GM18870 (cell line): ENCODE data around the gene FOXP2.
"Not testable (repeated sequence)": the region's sequence is repeated elsewhere in the genome, so short reads cannot be mapped to it uniquely, and the experiment has no call there.

Source experiments
- ATAC-seq: cut with Tn5 transposase; IDR thresholded peaks from one replicate; pipeline ENCODE4 v1.9.1; 2021; ENCODE audit warnings: moderate library complexity; ENCODE audit not compliant: unreplicated experiment

FOXP2 gene

DNA sequence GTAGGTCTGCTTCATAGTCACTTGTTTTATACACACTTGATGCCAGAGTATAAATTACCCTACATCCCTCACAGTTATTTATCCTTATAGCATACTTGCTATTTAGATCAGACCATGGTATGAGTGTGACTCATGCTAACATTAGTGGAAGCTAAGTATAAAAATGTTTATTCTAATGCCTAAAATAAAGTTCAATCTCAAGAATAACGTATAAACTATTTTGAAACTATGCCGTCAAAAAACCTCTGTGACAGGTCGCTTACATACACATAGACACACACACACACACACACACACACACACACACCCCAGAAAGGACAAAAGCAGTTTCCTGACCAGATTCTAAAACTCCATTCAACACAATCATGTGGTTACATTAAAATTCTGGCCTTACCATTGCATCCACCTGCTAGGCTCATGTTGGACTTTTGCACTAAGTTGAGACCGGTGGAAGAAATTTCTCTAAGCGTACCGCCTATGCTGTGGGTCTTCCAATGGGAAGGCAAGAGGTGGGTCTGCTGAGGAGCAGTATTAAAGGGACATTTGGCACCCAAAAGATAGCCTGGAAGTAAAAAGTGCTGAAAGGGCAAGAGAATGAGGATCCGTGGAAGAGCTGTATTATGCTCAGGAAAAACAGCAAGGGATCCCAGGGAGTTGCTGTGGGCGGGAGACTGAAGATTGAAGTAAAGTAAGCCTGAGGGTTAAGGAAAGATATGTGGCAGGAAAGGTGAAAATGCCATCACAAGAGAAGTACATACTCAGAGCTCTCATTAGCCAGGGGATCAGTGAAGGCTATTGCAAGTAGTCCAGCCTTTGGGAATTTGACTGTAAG is 5.0 kb downstream of the FOXP2 start:
- ATAC-seq, result no peak

DNA sequence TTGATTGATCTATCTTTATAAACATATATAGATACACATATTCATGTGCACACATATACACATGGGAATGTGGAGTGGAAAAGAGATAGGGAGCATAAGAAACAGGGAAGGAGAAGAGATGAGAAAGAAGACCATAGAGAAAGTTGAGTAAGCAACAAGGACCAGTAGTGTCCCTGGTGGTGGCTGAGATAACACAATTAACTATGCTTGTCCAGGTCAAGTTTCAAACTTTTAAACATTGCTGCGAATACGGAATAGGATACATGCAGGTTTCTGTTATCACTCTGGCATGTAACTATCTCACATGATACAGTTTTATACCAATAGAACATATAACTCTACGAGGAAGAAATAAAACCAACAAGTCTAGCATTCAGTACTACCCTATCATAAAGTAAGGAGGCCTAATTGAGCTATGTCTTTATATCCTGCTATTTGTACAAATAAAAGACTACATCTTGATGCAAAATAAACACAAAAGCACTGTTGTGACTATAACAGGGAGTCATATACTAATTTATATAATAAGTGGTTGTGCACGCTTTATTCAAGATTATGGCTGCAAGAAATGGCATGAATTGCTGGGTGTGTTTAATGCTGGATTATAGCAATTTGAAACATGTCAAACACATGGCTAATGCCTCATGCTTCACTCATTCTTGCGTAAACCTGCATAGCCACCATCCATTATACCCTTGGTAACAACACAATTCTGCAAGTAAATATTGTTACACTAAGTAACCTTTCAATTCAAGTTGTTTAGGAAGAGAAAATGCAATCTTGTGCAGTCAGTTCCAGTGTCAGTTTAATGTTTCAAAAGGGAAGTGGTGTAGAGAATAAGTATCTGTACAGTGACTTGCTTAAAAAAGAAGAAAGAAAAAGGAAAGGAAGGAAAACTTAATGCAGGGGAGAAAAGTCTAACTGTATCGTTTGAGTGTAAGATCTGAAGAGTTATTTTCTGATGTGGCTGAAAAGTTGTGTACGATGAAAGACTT is 8.2 kb downstream of the FOXP2 start:
- ATAC-seq, result no peak

DNA sequence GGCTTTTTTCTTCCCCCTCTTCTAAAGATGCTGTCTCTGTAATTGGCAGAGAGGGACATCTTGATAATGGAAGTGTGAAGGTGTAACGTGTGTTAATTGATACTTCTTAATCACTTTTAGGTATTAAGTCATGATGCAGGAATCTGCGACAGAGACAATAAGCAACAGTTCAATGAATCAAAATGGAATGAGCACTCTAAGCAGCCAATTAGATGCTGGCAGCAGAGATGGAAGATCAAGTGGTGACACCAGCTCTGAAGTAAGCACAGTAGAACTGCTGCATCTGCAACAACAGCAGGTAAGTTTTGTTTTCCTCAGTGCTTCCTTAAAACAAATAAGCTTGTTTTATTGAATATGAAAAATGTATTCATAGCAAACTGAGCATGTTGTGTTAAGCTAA is 11.8 kb downstream of the FOXP2 start:
- no peak for ATAC-seq

DNA sequence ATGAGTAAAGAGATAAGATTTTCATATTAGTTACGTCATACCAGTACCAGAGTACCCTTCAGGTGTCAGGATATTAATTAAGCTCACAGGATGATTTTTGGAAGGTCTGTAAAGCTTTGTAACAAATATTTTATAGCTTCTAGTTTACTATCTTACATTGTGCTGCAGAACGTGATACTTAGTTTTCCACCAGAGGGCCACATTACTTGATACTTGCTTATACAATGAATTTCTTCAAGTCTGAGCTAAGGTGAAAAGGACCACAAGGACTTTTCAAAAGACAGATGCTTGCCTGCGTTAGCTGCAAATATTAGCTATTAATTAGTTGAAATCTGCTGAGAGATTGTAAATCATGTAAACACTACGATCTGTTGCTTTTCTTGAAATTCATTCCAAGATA is 12.2 kb downstream of the FOXP2 start:
- ATAC-seq, result no peak

DNA sequence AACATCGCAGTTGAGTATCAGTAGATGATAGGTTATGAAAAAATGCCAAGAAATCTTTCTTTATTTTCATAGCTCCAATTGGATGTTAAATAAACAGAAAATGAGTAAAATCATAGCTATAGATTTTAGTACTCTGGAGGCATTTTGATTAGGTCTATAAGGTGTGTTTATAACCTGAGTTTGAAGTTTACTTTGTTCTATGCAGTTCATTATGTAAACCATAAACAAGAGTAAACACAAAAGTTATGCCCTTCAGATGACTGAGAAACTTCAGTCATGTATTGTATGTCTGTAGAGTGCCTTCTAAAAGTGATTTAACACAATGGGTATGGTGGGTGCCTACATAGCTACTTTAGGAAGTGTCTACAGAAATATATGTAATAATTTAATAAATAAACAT is 13.6 kb downstream of the FOXP2 start:
- ATAC-seq, result no peak

DNA sequence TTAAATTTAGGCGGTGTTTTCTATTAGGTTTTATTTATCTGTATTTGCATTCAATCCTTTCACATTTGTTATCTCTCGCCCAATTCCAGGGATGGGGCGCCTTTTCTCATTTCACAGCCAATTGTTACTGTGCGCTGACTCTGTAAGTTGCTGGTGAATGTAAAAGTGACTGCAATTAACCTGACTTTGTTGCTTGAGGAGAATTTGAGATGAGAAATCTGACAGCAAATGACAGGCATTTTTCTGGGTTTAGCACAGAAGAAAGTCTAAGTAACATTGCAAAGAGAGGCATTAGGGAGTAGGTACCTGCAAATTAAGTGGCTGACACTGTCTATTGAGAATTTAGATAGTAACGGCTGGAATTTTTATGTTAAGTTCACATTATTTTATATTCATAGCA is 16.6 kb downstream of the FOXP2 start:
- ATAC-seq, result no peak

DNA sequence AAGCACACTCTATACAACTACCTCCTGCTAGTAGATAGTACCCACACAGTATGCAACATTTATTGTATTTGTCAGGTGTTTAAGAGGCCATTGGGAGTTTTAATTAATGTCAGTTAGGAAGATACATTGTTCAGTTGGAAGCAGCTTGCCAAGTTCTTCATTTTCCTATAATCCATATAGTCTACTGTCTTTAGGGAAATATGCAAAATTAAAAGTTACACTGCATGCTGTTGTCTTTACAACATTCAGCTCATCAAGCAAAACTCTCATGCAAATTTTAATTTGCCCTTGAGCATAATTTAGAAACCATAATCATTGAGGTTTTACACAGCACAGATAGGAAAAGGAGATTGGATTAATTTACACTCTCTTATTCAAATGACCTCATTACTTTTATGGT is 17.4 kb downstream of the FOXP2 start:
- ATAC-seq, result no peak

DNA sequence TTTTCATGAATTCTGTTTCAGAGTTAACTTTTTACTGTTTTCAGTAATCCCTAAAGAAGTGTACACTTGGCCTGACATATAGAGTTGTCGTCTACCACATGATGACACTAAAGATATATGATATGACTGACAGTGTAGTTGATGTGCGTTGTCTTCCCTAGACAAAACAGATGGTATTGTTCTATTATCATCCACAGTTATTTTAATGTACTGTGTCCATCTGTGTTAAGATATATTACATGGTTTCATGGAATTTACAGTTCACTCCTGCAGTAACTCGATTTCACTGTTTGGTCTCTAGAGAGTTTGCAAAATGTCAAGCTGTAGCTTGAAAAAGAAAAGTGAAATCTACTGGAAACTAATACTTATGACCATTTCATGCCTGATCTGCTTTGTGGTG is 18.1 kb downstream of the FOXP2 start:
- no peak for ATAC-seq

DNA sequence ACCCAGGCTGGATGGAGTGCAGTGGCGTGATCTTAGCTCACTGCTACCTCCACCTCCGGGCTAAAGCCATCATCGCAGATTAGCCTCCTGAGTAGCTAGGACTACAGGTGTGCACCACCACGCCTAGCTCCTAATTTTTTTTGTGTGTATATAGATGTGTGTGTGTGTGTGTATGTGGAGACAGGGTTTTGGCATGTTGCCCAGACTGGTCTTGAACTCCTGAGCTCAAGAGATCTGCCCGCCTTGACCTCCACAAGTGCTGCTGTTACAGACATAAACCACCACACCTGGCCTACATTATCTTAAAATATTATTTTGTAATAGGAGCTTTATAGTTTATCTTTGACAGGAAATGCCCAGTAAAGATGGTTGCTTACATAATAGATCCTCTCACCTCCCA is 25.0 kb downstream of the FOXP2 start:
- no peak for ATAC-seq

DNA sequence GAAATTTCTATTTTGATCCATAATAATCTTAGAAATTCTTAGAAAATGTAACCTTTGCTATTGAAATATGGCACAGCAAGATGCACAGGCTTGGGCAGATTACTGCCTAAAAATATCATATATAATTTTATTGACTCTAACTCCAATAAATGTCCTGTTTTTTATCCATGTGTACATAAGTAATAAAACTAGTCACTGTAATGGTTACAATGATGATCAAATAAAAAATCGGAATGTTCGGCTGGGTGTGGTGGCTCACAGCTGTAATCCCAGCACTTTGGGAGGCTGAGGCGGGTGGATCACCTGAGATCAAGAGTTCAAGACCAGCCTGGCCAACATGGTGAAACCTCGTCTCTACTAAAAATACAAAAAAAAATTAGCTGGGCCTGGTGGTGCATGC is 26.3 kb downstream of the FOXP2 start:
- not testable (repeated sequence) for ATAC-seq

DNA sequence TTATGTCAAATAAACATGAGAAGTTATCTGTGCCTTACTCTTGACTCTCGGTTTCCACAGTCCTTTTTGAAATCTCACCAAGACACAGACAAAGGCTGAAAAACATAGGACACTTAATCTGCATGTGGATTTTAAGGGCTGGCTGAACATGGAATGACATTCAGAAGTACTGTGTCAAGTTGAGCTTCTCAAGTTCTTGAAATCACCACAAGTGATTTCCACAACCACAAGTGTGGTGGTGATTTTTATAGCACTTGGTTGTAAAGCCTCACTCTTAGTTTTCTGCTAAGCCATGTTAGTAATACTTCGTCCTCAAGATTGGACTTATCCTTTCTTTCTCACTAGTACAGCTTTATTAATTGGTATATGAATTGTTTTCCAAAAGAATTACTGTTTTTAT is 29.6 kb downstream of the FOXP2 start:
- ATAC-seq, result no peak

DNA sequence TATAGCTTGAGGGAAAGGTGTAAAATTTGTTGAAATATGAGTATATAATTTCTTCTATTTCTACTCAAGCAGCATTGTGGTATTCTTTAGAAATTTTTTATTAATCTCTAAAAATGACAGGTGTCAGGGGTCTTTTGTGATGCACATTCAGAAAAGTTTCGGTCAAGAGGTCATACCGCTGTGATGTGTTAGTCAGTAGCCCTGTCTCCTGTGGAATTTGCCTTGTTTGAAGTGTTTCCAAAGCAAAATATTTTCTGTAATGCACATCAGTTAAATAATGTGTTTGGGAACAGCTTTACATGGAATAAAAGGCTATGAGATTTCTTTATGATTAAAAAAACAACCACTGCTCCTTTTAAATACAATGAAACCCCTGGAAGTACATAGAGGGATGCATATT is 35.8 kb downstream of the FOXP2 start:
- ATAC-seq, result no peak

DNA sequence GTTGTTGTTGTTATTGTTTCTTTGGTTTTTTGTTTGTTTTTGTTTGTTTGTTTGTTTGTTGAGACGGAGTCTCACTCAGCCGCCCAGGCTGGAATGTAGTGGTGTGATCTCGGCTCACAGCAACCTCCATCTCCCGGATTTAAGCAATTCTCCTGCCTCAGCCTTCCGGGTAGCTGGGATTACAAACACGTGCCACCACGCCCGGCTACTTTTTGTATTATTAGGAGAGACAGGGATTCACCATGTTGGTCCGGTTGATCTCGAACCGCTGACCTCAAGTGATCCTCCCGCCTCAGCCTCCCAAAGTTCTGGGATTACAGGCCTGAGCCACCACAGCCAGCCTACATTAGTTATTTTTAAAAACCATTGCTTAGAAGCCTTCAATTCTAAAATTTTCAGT is 45.0 kb downstream of the FOXP2 start:
- ATAC-seq, result no peak

DNA sequence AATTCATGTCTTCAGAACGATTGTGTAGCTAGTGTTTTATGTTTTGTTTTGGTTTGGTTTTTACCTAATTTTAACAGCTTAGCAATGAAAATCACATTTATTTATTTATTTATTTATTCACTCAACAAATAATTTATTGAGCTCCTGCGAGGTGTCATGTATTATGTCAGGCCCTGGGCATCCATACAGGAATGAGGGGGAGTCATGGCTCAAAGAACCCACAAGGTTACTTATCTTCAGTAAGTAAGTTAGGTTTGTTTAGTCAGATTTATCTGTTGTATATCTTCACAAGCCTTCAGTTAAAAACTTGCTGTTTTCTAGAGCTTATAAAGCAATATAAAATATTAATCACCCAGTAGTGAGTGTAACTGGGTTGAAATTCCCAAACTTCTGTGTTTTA is 45.4 kb downstream of the FOXP2 start:
- no peak for ATAC-seq

DNA sequence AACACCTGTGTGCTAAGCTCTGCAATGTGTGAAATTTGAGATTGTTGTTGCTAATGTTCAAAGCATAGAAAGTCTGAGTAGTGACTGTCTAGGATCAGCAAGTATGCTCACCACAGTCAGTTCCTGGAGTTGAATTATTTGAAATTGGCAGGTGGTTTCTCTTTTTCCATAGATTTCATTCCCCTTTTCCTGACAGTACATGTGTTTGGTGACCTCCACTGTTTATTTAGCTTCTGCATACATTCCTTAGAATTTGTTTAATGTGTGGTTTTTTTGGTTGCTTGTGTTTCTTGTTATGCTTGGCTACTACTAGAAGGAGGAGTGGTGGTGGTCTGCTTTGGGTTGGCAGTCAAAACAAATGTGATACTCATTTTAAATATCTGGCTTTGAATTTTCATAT is 52.3 kb downstream of the FOXP2 start:
- no peak for ATAC-seq

DNA sequence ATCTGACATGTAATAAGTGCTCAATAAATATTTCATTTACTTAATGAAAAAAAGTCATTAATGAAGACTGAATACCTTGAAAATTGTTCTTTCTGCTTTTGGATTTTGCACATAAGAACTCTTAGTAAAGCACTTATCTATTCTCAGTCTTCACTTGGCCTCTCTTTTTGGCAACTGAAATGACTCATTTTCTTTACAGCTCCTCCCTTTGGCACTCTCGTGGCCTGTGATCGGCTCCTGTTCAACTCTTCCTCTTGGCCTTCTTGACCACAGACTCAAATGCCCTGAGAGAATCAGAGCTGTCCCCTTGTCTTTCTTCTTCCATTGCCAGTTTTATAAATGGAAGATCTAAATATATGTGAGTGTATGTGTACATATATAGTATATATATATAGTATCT is 54.2 kb downstream of the FOXP2 start:
- ATAC-seq, result no peak

DNA sequence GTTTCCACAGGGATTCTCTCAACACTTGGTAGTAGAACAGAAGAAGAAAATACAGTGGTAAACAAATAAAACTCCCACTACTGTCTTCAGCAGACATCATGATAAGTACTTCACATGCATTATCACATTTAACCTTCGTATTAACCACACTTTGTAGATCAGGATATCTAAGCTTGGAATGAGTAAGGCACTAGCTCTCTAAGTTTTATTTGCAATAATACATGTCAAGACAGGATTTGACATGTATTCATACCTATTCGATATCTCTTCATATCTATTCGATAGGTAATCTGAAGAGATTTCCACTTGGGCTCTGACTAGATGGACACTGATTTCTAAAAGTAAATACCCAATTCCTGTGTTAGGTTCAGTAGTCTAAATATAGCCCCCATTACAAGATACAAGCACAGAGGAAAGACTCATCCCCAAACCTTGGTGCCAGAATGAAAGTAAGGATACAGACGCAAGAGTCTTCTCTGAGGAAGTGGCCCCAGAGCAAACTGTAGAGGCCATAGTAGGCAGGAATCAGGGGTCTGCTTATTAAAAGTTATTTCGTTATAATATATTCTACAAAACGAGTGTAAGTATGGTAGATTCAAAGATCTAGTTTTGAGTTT is 58.4 kb downstream of the FOXP2 start:
- no peak for ATAC-seq

DNA sequence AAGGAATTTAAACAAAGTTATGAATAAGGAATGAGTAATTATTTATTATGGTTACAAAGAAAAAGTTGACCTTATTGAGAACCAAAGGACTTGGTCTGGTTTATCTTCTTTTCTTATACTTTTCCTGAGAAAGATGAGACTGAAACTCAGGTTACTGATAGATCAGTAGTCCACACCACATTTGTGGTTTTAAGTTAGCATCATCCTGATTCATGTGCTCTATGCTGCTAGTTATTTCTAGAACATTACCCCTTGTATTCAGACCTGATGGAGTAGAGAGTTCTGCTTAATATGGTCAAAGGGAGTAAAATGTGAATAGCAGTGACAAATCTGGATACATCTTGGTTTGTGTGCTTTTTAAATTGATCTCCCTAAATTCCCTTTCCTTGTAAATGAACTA is 63.8 kb downstream of the FOXP2 start:
- ATAC-seq, result no peak

DNA sequence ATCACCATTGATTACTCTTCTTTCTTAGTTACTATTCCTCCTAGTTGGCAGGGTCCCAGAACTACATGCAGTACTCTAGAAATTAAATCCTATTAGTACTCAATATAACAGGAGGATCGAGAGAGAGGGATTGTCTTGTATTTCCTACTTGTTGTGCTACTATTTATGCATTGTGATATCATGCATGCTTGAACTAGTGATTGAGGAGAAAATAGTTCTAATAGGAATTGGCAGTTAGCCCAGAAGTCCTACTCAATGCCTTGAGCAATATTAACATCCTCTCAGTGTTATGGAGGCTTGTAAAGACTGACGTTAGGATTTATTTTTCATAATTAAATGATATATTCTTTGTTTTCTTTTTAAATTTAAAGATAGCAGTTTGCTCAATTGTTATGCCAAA is 67.4 kb downstream of the FOXP2 start:
- no peak for ATAC-seq

DNA sequence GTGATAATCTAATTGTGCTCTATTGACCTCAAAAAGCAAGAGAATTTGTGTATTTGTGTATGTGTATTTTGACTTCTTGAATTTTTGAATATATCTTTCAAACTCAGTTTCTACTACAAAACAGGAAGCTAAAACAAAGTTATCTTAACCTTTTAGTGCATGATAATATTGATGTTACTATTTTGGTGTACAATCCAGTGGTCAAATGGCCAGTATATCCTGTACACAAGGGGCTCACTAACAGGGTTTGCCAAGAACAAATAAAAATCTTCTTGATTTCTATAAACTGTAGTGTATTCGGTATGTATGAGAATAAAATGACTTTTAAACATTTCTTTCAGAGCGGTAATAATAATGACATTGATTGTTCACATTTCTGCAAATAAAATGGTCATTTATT is 69.6 kb downstream of the FOXP2 start:
- ATAC-seq, result no peak

DNA sequence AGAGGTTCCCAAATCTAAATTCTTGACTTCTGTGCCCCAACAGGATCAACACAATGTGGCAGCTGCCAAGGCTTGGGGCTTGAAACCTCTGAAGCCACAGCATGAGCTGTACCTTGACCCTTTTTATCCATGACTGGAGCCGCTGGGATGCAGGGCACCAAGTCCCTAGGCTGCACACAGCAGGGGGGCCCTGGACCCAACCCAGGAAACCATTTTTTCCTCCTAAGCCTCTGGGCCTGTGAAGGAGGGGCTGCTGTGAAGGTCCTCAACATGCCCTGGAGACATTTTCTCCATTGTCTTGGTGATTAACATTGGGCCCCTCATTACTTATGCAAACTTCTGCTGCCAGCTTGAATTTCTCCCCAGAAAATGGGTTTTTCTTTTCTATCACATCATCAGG is 72.6 kb downstream of the FOXP2 start:
- no peak for ATAC-seq

DNA sequence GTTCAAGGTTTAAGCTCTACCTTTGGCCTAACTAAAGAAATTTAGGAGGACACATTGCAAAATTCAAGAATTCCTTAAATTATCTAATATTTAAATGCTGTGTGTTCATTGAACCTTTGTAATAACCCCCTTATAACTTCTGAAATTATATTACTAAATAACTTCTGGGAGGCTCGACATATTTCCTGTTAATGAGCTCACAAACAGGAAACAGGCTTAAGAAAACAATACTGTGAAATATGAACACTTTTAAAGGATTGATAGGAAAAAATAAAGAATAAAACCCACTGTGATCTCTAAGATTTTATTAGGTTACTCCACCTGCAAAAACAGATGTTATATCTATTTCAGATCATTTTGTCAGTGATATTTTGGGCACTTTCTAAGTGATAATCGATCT is 74.1 kb downstream of the FOXP2 start:
- ATAC-seq, result no peak
